Measurements from ENCODE around the gene ATP6V1G1.

DNA sequence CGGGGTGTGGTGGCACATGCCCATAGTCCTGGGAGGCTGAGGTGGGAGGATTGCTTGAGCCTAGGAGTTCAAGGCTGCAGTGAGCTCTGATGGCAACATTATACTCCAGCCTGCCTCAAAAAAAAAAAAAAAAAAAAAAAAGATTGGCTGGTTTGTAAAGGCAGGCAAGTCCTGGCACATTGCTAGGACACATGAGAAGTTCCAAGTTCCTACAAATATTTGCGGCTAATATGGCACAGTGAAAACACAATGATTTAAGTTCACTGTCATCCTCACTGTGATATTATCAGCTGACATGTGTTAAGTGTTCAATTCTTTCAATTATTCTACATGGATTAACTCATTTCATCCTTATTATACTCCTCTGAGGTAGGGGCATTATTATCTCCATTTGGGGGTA, 43.6 kb downstream of the ATP6V1G1 start:
- TF ChIP-seq, protein P1, sequence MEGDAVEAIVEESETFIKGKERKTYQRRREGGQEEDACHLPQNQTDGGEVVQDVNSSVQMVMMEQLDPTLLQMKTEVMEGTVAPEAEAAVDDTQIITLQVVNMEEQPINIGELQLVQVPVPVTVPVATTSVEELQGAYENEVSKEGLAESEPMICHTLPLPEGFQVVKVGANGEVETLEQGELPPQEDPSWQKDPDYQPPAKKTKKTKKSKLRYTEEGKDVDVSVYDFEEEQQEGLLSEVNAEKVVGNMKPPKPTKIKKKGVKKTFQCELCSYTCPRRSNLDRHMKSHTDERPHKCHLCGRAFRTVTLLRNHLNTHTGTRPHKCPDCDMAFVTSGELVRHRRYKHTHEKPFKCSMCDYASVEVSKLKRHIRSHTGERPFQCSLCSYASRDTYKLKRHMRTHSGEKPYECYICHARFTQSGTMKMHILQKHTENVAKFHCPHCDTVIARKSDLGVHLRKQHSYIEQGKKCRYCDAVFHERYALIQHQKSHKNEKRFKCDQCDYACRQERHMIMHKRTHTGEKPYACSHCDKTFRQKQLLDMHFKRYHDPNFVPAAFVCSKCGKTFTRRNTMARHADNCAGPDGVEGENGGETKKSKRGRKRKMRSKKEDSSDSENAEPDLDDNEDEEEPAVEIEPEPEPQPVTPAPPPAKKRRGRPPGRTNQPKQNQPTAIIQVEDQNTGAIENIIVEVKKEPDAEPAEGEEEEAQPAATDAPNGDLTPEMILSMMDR (IDR thresholded peaks at IDR 0.05) = no peak
- TF ChIP-seq POLR2A (IDR thresholded peaks at IDR 0.05) = no peak

All from lower leg skin (tissue), 3 donors.